ENCODE results near the gene COA7.

Gene COA7

DNA sequence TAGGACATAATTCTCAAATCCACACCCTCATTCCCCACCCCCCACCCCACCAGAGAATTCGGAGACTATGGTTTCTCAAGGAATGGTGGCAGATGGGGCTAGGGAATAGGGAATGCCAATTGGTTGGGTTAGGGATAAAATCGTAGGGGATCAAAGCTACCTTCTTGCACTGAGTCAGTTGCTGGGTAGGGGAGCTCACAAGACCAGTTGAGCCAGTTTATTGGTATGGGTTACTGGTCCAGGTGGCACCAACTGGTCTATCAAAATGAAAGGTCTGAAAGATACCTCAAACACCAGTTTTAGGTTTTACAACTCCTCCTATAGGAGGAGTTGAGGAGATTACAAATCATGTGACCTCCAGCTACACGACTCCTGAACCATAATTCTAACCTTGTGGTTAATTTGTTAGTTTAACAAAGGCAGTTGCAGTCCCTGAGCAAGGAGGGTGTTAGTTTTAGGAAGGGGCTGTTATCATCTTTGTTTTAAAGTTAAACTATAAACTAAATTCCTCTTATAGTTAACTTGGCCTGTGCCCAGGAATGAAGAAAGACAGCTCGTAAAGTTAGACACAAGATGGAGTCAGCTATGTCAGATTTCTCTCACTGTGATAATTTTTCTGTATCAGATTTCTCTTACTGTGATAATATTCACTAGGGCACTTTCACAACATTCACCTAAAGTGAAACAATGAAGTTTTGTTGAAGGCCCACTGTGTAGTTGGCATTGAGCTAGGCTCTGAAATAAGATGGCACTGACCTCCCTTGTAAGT, 62.6 kb downstream of the COA7 start:
- DNase-seq (ENCODE audit: low read depth in 2 of 2), result no peak
